HEK293 (cell line): ENCODE data around the gene IMMP2L.

Experiments used
- CTCF ChIA-PET: fragments of 350-600 bp; formaldehyde crosslinking; extraction: SDS; loops from one replicate; lab custom pipeline; 2021; ENCODE audit warnings: antibody characterized with exemption; lab: Yijun Ruan, JAX
- POLR2A ChIA-PET: fragments of 300-600 bp; formaldehyde crosslinking; extraction: SDS; loops from one replicate; lab custom pipeline; 2020; ENCODE audit warnings: antibody characterized with exemption, inconsistent platforms; lab: Yijun Ruan, JAX
- H3K27ac ChIP-seq: fragments of 200-500 bp; sonication (Bioruptor generic); 2 replicates; pipeline ENCODE4 v1.5.1; 2014; ENCODE audit warnings: low read depth, low read length, control low read depth, inconsistent platforms; ENCODE audit errors: extremely low read depth
- H3K36me3 ChIP-seq, 2 experiments: fragments of 200-500 bp in 1 of 2; sonication (Bioruptor generic) in 1 of 2; 1 replicate in 1 of 2; 2 replicates in 1 of 2; pipeline ENCODE4 v1.5.1; 2014 to 2017; ENCODE audit warnings: inconsistent platforms in 2 of 2, low read length in 2 of 2; ENCODE audit not compliant: control insufficient read depth in 2 of 2, insufficient read depth in 1 of 2
- H3K4me1 ChIP-seq: fragments of 200-500 bp; sonication (Bioruptor generic); 2 replicates; pipeline ENCODE4 v1.5.1; 2014; ENCODE audit warnings: mild to moderate bottlenecking, low read length, inconsistent platforms; ENCODE audit not compliant: control insufficient read depth, insufficient read depth
- H3K4me3 ChIP-seq: 2 replicates; pipeline ENCODE4 v1.5.1; 2011; ENCODE audit warnings: low read depth, mild to moderate bottlenecking, control low read depth, low read length, moderate library complexity
- H3K9me3 ChIP-seq: fragments of 200-500 bp; sonication (Bioruptor generic); 2 replicates; pipeline ENCODE4 v1.5.1; 2014; ENCODE audit warnings: low read depth, low read length, inconsistent platforms; ENCODE audit not compliant: control insufficient read depth, insufficient read depth
- AEBP2 ChIP-seq: fragments of 450-650 bp; formaldehyde crosslinking; IDR thresholded peaks from 2 replicates; pipeline ENCODE4 v1.5.1; 2016; ENCODE audit warnings: missing biosample characterization, missing genetic modification characterization, borderline replicate concordance
- BCL6B ChIP-seq: fragments of 450-650 bp; formaldehyde crosslinking; IDR thresholded peaks from 2 replicates; pipeline ENCODE4 v1.5.1; 2017; ENCODE audit warnings: missing biosample characterization, missing genetic modification characterization
- GLI2 ChIP-seq: fragments of 450-650 bp; formaldehyde crosslinking; IDR thresholded peaks from 2 replicates; pipeline ENCODE4; 2017; ENCODE audit warnings: missing biosample characterization, missing genetic modification characterization, low read depth, borderline replicate concordance
- KLF16 ChIP-seq: fragments of 450-650 bp; formaldehyde crosslinking; IDR thresholded peaks from 2 replicates; pipeline ENCODE4 v1.5.1; 2017; ENCODE audit warnings: missing biosample characterization, missing genetic modification characterization
- KLF9 ChIP-seq: fragments of 450-650 bp; formaldehyde crosslinking; IDR thresholded peaks from 2 replicates; pipeline ENCODE4 v1.5.1; 2016; ENCODE audit warnings: missing biosample characterization, missing genetic modification characterization, low read depth
- OSR2 ChIP-seq: fragments of 450-650 bp; formaldehyde crosslinking; IDR thresholded peaks from 2 replicates; pipeline ENCODE4 v1.5.1; 2016; ENCODE audit warnings: missing biosample characterization, missing genetic modification characterization
- SALL2 ChIP-seq: fragments of 450-650 bp; formaldehyde crosslinking; IDR thresholded peaks from 2 replicates; pipeline ENCODE4 v1.5.0; 2017; ENCODE audit warnings: missing biosample characterization, mild to moderate bottlenecking, missing genetic modification characterization, borderline replicate concordance
- SCRT1 ChIP-seq: fragments of 450-650 bp; formaldehyde crosslinking; IDR thresholded peaks from 2 replicates; pipeline ENCODE4 v1.5.1; 2016; ENCODE audit warnings: missing biosample characterization, missing genetic modification characterization, borderline replicate concordance
- TCF7L2 ChIP-seq: IDR thresholded peaks from 2 replicates; pipeline ENCODE4 v1.6.1; 2011; ENCODE audit warnings: low read depth, mild to moderate bottlenecking, inconsistent platforms, low read length, moderate library complexity, borderline replicate concordance
- ZBTB10 ChIP-seq: fragments of 450-650 bp; formaldehyde crosslinking; IDR thresholded peaks from 2 replicates; pipeline ENCODE4 v1.5.1; 2016; ENCODE audit warnings: missing biosample characterization, missing genetic modification characterization
- ZFHX2 ChIP-seq: fragments of 450-650 bp; formaldehyde crosslinking; conservative IDR thresholded peaks from 2 replicates; pipeline ENCODE4 v1.5.1; 2016; ENCODE audit warnings: missing biosample characterization, missing genetic modification characterization
- ZNF175 ChIP-seq: fragments of 450-650 bp; formaldehyde crosslinking; IDR thresholded peaks from 2 replicates; pipeline ENCODE4 v1.5.1; 2016; ENCODE audit warnings: missing biosample characterization, missing genetic modification characterization
- ZNF202 ChIP-seq: fragments of 450-650 bp; formaldehyde crosslinking; IDR thresholded peaks from 2 replicates; pipeline ENCODE4 v1.5.1; 2016; ENCODE audit warnings: missing biosample characterization, missing genetic modification characterization, borderline replicate concordance
- ZNF274 ChIP-seq, 2 experiments: fragments of 200-500 bp in 1 of 2; fragments of 450-650 bp in 1 of 2; sonication (Bioruptor generic) in 1 of 2; formaldehyde crosslinking in 1 of 2; IDR thresholded peaks; 2 replicates each; pipeline versions ENCODE4 v1.5.1 to v1.6.1; 2014 to 2016; ENCODE audit warnings: borderline replicate concordance in 1 of 2, inconsistent platforms in 1 of 2, low read length in 1 of 2, missing biosample characterization in 1 of 2, missing genetic modification characterization in 1 of 2
- ZNF302 ChIP-seq: fragments of 450-650 bp; formaldehyde crosslinking; IDR thresholded peaks from 2 replicates; pipeline ENCODE4 v1.5.1; 2016; ENCODE audit warnings: missing biosample characterization, missing genetic modification characterization, low read depth
- ZNF335 ChIP-seq: fragments of 450-650 bp; formaldehyde crosslinking; conservative IDR thresholded peaks from 2 replicates; pipeline ENCODE4 v1.5.1; 2016; ENCODE audit warnings: missing biosample characterization, missing genetic modification characterization
- ZNF37A ChIP-seq: fragments of 450-650 bp; IDR thresholded peaks from 2 replicates; pipeline ENCODE4 v1.5.1; 2018; ENCODE audit warnings: missing biosample characterization, missing genetic modification characterization
- ZNF404 ChIP-seq: fragments of 450-650 bp; formaldehyde crosslinking; IDR thresholded peaks from 2 replicates; pipeline ENCODE4 v1.5.1; 2017; ENCODE audit warnings: missing biosample characterization, missing genetic modification characterization
- ZNF416 ChIP-seq: fragments of 450-650 bp; formaldehyde crosslinking; IDR thresholded peaks from 2 replicates; pipeline ENCODE4 v1.5.1; 2016; ENCODE audit warnings: missing biosample characterization, missing genetic modification characterization
- ZNF521 ChIP-seq: fragments of 450-650 bp; formaldehyde crosslinking; IDR thresholded peaks from 2 replicates; pipeline ENCODE4 v1.5.1; 2017; ENCODE audit warnings: missing biosample characterization, mild to moderate bottlenecking, missing genetic modification characterization
- ZNF549 ChIP-seq: fragments of 450-650 bp; IDR thresholded peaks from 2 replicates; pipeline ENCODE4 v1.5.1; 2018; ENCODE audit warnings: missing biosample characterization, missing genetic modification characterization, mild to moderate bottlenecking, inconsistent platforms, moderate library complexity
- ZNF571 ChIP-seq: fragments of 450-650 bp; formaldehyde crosslinking; IDR thresholded peaks from 2 replicates; pipeline ENCODE4 v1.5.0; 2017; ENCODE audit warnings: missing biosample characterization, missing genetic modification characterization
- ZNF658 ChIP-seq: fragments of 450-650 bp; formaldehyde crosslinking; IDR thresholded peaks from 2 replicates; pipeline ENCODE4; 2016; ENCODE audit warnings: missing biosample characterization, missing genetic modification characterization

Gene IMMP2L

GRCh38 chr7:110994028-110994967, 568.0 kb downstream of the IMMP2L start:
- Histone ChIP-seq H3K4me1 (no peaks in the 10 kb centered on the region), H3K9me3 (no peaks in the 10 kb centered on the region), H3K27ac (no peak overlapping the region), H3K4me3 (no peak overlapping the region), H3K36me3 (no peaks in the 10 kb centered on the region)
- ChIA-PET POLR2A (no interaction called here), CTCF (no interaction called here)
- TF ChIP-seq AEBP2: no peak
- no peak for TF ChIP-seq KLF16 (tag by site-specific recombination)
- no peak for TF ChIP-seq ZNF571 (tag by site-specific recombination)
- no peak for TF ChIP-seq ZNF302 (tag by site-specific recombination)
- no peak for TF ChIP-seq OSR2 (tag by site-specific recombination)
- no peak for TF ChIP-seq ZNF658 (tag by site-specific recombination)
- no peak for TF ChIP-seq ZFHX2 (tag by site-specific recombination)
- no peak for TF ChIP-seq ZNF37A (tag by site-specific recombination)
- no peak for TF ChIP-seq ZNF175
- TF ChIP-seq SCRT1: no peak

DNA sequence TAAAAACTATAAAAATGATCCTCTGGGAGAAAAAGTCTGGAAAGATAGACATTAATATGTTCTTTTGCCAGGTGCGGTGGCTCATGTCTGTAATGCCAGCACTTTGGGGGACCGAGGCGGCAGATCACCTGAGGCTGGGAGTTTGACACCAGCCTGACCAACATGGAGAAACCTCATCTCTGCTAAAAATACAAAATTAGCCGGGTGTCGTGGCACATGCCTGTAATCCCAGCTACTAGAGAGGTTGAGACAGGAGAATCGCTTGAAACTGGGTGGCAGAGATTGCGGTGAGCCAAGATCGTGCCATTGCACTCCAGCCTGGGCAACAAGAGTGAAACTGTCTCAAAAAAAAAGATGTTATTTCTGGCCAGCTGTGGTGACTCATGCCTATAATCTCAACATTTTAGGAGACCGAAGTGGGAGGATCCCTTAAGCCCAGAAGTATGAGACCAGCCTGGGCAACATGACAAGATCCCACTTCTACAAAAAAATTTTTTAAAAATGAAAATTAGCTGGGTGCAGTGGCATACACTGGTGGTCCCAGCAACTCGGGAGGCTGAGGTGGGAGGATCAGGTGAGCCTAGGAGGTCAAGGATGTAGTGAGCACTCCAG, 573.3 kb downstream of the IMMP2L start:
- Histone ChIP-seq H3K36me3 (no peaks in the 10 kb centered on the region), H3K4me3 (no peak overlapping the region), H3K4me1 (no peaks in the 10 kb centered on the region), H3K9me3 (no peaks in the 10 kb centered on the region), H3K27ac (no peak overlapping the region)
- POLR2A ChIA-PET: no interaction called here
- TF ChIP-seq TCF7L2 (no peak), ZNF202 (tag by site-specific recombination) (no peak), SALL2 (tag by site-specific recombination) (no peak), GLI2 (tag by site-specific recombination) (no peak), ZBTB10 (tag by site-specific recombination) (no peak), ZNF335 (tag by site-specific recombination) (no peak), ZNF549 (tag by site-specific recombination) (no peak), KLF9 (tag by site-specific recombination) (no peak), ZNF416 (tag by site-specific recombination) (no peak), ZNF521 (tag by site-specific recombination) (no peak), ZNF274 (IDR thresholded peaks at IDR 0.05; ENCODE audit: low read length) (no peak), ZNF274 (tag by site-specific recombination; IDR thresholded peaks at IDR 0.05; ENCODE audit: borderline replicate concordance) (no peak), ZNF404 (tag by site-specific recombination) (no peak), BCL6B (tag by site-specific recombination) (no peak), ZNF302 (tag by site-specific recombination) (no peak)
- CTCF ChIA-PET: interaction anchor here (0.7 kb wide), 2 partner anchors 51 to 519 kb away, joined by 3 to 4 read pairs; no protein-coding TSS in a partner anchor
